ENCODE measurements around the gene CD19. TPM values are rescaled to one million over a fixed set of nuclear protein-coding genes. Genes with fewer than 3 reads are reported as not detected.
"Not testable (repeated sequence)": the region's sequence is repeated elsewhere in the genome, so short reads cannot be mapped to it uniquely, and the experiment has no call there.

The CD19 gene
- total and polyA plus RNA-seq, 10 of the 15 experiments (the other 5 are each of a cell fraction or from before 2014, with no cell fraction given) = 1.2 to 125 (median 77.2) TPM

- BruUV-seq (replicated peaks); FAIRE-seq; H3K9me3 ChIP-seq (replicated peaks; ENCODE audit: control insufficient read depth, insufficient read depth, low read length); in situ Hi-C loops (cut with MboI); DNase-seq (ENCODE audit: low read depth, low spot score); H3K36me3 ChIP-seq (ENCODE audit: control insufficient read depth in 2 of 2, insufficient read depth in 2 of 2, low read length in 1 of 2); H4K20me1 ChIP-seq (ENCODE audit: control insufficient read depth, insufficient read depth); H3K79me2 ChIP-seq (ENCODE audit: control insufficient read depth, insufficient read depth, low read length); H2AFZ ChIP-seq (ENCODE audit: control insufficient read depth, low read depth, low read length); ATAC-seq; H3K27me3 ChIP-seq (replicated peaks in 1 of 2; ENCODE audit: control insufficient read depth in 2 of 2, insufficient read depth in 2 of 2, low read length in 1 of 2): not testable (repeated sequence)
- intact Hi-C loops (cut with micrococcal nuclease; ENCODE audit: unreplicated experiment) = loop anchor here (10.0 kb wide), 1 partner anchor 431 kb away; the partner anchor contains the start of genes APOBR and CLN3
- RAD21 ChIA-PET (ENCODE audit: unreplicated experiment) = interaction anchor here (1.3 to 1.6 kb wide), 3 partner anchors 19 to 47 kb away, joined by 3 to 6 read pairs (median 4); partner anchors contain the start of gene NFATC2IP
- H3K4me3 ChIP-seq = peak overlapping the region; percentile 92; the same call in 1 of the 2 replicates
- peak overlapping the region; percentile 96; the same call in 1 of the 2 replicates for H3K4me2 ChIP-seq (ENCODE audit: control insufficient read depth, insufficient read depth)
- SMC1A ChIA-PET (ENCODE audit: uncharacterized antibody, unreplicated experiment) = interaction anchor here (2.1 to 5.8 kb wide), 2 partner anchors 18 to 25 kb away, joined by 6 to 58 read pairs; no protein-coding TSS in a partner anchor
- POLR2A ChIA-PET = interaction anchor here (0.6 to 4.1 kb wide), 6 partner anchors 10 to 740 kb away, joined by 3 to 21 read pairs (median 3); no protein-coding TSS in a partner anchor
- H3K4me1 ChIP-seq (ENCODE audit: control insufficient read depth, insufficient read depth, low read length) = peaks cover 23% of the 10 kb centered on the region
- peak overlapping the region; percentile 98 for H3K9ac ChIP-seq (ENCODE audit: control insufficient read depth, insufficient read depth, low read length)
- TF ChIP-seq SMARCA5 (IDR thresholded peaks at IDR 0.05) (peak; percentile 51), ZNF217 (IDR thresholded peaks at IDR 0.05) (0 out of 2 replicates have a peak, but pooled peaks have one; percentile 54)
- CTCF ChIA-PET = interaction anchor here (0.6 to 6.4 kb wide), 3 partner anchors 9 to 80 kb away, joined by 3 to 76 read pairs (median 3); partner anchors contain the start of gene TUFM
- 61% methylated on average over 2 of the region's 2 CpGs for WGBS (ENCODE audit: insufficient coverage, insufficient replicate concordance, low lambda C conversion rate, missing lambda C conversion rate)
- peak overlapping the region; percentile 99; the same call in 1 of the 2 replicates for H3K27ac ChIP-seq (ENCODE audit: control insufficient read depth, insufficient read depth)
Observed at GRCh38 chr16:28926284-28926683, 5.5 kb upstream of the CD19 start.

GRCh38 chr16:28927815-28928214, 4.0 kb upstream of the CD19 start:
- ATAC-seq (no peak), FAIRE-seq (no peak), DNase-seq (ENCODE audit: low read depth, low spot score) (no peak)
- Histone ChIP-seq H3K4me3 (no peak overlapping the region), H4K20me1 (ENCODE audit: control insufficient read depth, insufficient read depth) (no peaks in the 10 kb centered on the region), H3K79me2 (ENCODE audit: control insufficient read depth, insufficient read depth, low read length) (peaks cover 14% of the 10 kb centered on the region), H3K27me3 (replicated peaks in 1 of 2; ENCODE audit: control insufficient read depth in 2 of 2, insufficient read depth in 2 of 2, low read length in 1 of 2) (no peaks in the 10 kb centered on the region), H2AFZ (ENCODE audit: control insufficient read depth, low read depth, low read length) (no peak overlapping the region), H3K4me1 (ENCODE audit: control insufficient read depth, insufficient read depth, low read length) (peaks cover 30% of the 10 kb centered on the region), H3K9me3 (replicated peaks; ENCODE audit: control insufficient read depth, insufficient read depth, low read length) (no peaks in the 10 kb centered on the region), H3K36me3 (ENCODE audit: control insufficient read depth in 2 of 2, insufficient read depth in 2 of 2, low read length in 1 of 2) (no peaks in the 10 kb centered on the region; a peak in 1 of 4 replicates), H3K27ac (ENCODE audit: control insufficient read depth, insufficient read depth) (no peak overlapping the region), H3K4me2 (ENCODE audit: control insufficient read depth, insufficient read depth) (no peak overlapping the region), H3K9ac (ENCODE audit: control insufficient read depth, insufficient read depth, low read length) (no peak overlapping the region)
- 96% methylated on average over 1 of the region's 1 CpG for WGBS (ENCODE audit: insufficient coverage, insufficient replicate concordance, low lambda C conversion rate, missing lambda C conversion rate)
- SMC1A ChIA-PET (ENCODE audit: uncharacterized antibody, unreplicated experiment) = interaction anchor here (2.1 to 5.8 kb wide), 2 partner anchors 16 to 24 kb away, joined by 6 to 58 read pairs; no protein-coding TSS in a partner anchor
- POLR2A ChIA-PET = interaction anchor here (0.6 to 0.9 kb wide), 5 partner anchors 11 to 1134 kb away, joined by 3 to 6 read pairs (median 4); no protein-coding TSS in a partner anchor
- intact Hi-C loops (cut with micrococcal nuclease; ENCODE audit: unreplicated experiment) = loop anchor here (10.0 kb wide), 1 partner anchor 433 kb away; the partner anchor contains the start of genes APOBR and CLN3
- CTCF ChIA-PET = interaction anchor here (0.7 to 6.4 kb wide), 2 partner anchors 17 to 22 kb away, joined by 4 to 76 read pairs; no protein-coding TSS in a partner anchor
- in situ Hi-C loops (cut with MboI) = no loop called here
- RAD21 ChIA-PET (ENCODE audit: unreplicated experiment) = interaction anchor here (1.1 to 1.6 kb wide), 4 partner anchors 17 to 81 kb away, joined by 3 to 4 read pairs (median 4); no protein-coding TSS in a partner anchor
- BruUV-seq (replicated peaks) = no TSS peak
- TF ChIP-seq NFIC (IDR thresholded peaks at IDR 0.05; ENCODE audit: low read depth, low read length) (no peak), SKIL (IDR thresholded peaks at IDR 0.05; ENCODE audit: low read depth, poor library complexity, severe bottlenecking) (no peak), YBX1 (IDR thresholded peaks at IDR 0.05) (no peak), POLR2A (IDR thresholded peaks at IDR 0.05; ENCODE audit: low read depth, low read length) (no peak), EGR1 (IDR thresholded peaks at IDR 0.05; ENCODE audit: borderline replicate concordance in 1 of 2, low read depth in 2 of 2, low read length in 2 of 2) (no peak), TCF7 (IDR thresholded peaks at IDR 0.05; ENCODE audit: borderline replicate concordance) (no peak), ZNF384 (IDR thresholded peaks at IDR 0.05; ENCODE audit: borderline replicate concordance, low read depth, low read length) (no peak), ZBTB4 (CRISPR knock-in tag; IDR thresholded peaks at IDR 0.05) (no peak), GABPA (IDR thresholded peaks at IDR 0.05; ENCODE audit: low read depth) (no peak)

Measured in GM12878 (cell line).